Fibroblast of lung (primary cell): ENCODE data around the gene ANO4. TPM values are rescaled to one million over a fixed set of nuclear protein-coding genes. Genes with fewer than 3 reads are reported as not detected.

Source experiments
- DNase-seq, 2 donors: peaks; one replicate each; pipeline versions ENCODE4 v3.0.0 to v3.0.0-alpha.2; 2010; ENCODE audit warnings: low read depth in 2 of 2
- H2AFZ ChIP-seq: 2 replicates; pipeline ENCODE4 v1.5.1; 2012; ENCODE audit warnings: low read length, control low read depth, inconsistent platforms
- H3K27ac ChIP-seq: 2 replicates; pipeline ENCODE4 v1.5.1; 2011; ENCODE audit warnings: low read length, control low read depth; ENCODE audit not compliant: insufficient read depth
- H3K27me3 ChIP-seq: 2 replicates; pipeline ENCODE4 v1.5.1; 2011; ENCODE audit warnings: mild to moderate bottlenecking, low read length; ENCODE audit not compliant: control insufficient read depth, insufficient read depth
- H3K36me3 ChIP-seq: 2 replicates; pipeline ENCODE4 v1.5.1; 2011; ENCODE audit warnings: low read length; ENCODE audit not compliant: control insufficient read depth, insufficient read depth
- H3K4me1 ChIP-seq: 2 replicates; pipeline ENCODE4 v1.5.1; 2011; ENCODE audit warnings: low read length; ENCODE audit not compliant: control insufficient read depth, insufficient read depth; ENCODE audit errors: extremely low read depth
- H3K4me2 ChIP-seq: 2 replicates; pipeline ENCODE4 v1.5.1; 2011; ENCODE audit warnings: low read length, control low read depth; ENCODE audit not compliant: insufficient read depth; ENCODE audit errors: extremely low read depth
- H3K4me3 ChIP-seq, 4 experiments: fragments of 200-600 bp in 1 of 4; sonication (generic) in 1 of 4; replicated peaks in 1 of 4; 2 replicates each; pipeline ENCODE4 v1.5.1; 2011 to 2016; ENCODE audit warnings: low read length in 4 of 4, low read depth in 3 of 4, mild to moderate bottlenecking in 3 of 4, control low read depth in 2 of 4, inconsistent platforms in 1 of 4, mixed read lengths in 1 of 4; ENCODE audit not compliant: insufficient read depth in 1 of 4; ENCODE audit errors: control extremely low read depth in 1 of 4
- H3K79me2 ChIP-seq: 2 replicates; pipeline ENCODE4 v1.5.1; 2012; ENCODE audit warnings: mild to moderate bottlenecking, low read length, inconsistent platforms; ENCODE audit not compliant: control insufficient read depth, insufficient read depth
- H3K9ac ChIP-seq: 2 replicates; pipeline ENCODE4 v1.5.1; 2011; ENCODE audit warnings: mild to moderate bottlenecking, low read length, control low read depth; ENCODE audit not compliant: insufficient read depth
- H3K9me3 ChIP-seq: 2 replicates; pipeline ENCODE4 v1.5.1; 2012; ENCODE audit warnings: low read depth, low read length; ENCODE audit not compliant: control insufficient read depth, insufficient read depth
- H4K20me1 ChIP-seq: 2 replicates; pipeline ENCODE4 v1.5.1; 2011; ENCODE audit warnings: low read length; ENCODE audit not compliant: control insufficient read depth, insufficient read depth; ENCODE audit errors: extremely low read depth
- EZH2 ChIP-seq: IDR thresholded peaks from 2 replicates; pipeline ENCODE4 v1.5.1; 2012; ENCODE audit warnings: low read length, control low read depth, mild to moderate bottlenecking; ENCODE audit errors: missing control alignments
- polyA plus RNA-seq, 2 donors: library from polyadenylated mRNA; depleted of rRNA in 1 of 2; stranded (reverse) in 1 of 2; unstranded in 1 of 2; fragments of >200 nt; gene quantifications; 2 replicates each; pipeline ENCODE4 v1.2.1, GENCODE V29; 2011 to 2012; ENCODE audit warnings: missing spikeins in 1 of 2
- total RNA-seq: library from RNA; depleted of rRNA; stranded (reverse); fragments of >200 nt; gene quantifications from 2 replicates; pipeline ENCODE4 v1.2.1, GENCODE V29; 2014
- TF ChIP-seq, protein P1 (sequence below), 2 donors: IDR thresholded peaks in 1 of 2; conservative IDR thresholded peaks in 1 of 2; 1 replicate in 1 of 2; 2 replicates in 1 of 2; pipeline ENCODE4 v1.5.1; 2011 to 2012; ENCODE audit warnings: low read length in 2 of 2, control low read depth in 1 of 2, inconsistent platforms in 1 of 2, low read depth in 1 of 2, mild to moderate bottlenecking in 1 of 2

ANO4 gene
- total and polyA plus RNA-seq, 2 donors (not counting 1 experiment from before 2014, with no cell fraction given): 11.7 to 42.3 TPM

DNA sequence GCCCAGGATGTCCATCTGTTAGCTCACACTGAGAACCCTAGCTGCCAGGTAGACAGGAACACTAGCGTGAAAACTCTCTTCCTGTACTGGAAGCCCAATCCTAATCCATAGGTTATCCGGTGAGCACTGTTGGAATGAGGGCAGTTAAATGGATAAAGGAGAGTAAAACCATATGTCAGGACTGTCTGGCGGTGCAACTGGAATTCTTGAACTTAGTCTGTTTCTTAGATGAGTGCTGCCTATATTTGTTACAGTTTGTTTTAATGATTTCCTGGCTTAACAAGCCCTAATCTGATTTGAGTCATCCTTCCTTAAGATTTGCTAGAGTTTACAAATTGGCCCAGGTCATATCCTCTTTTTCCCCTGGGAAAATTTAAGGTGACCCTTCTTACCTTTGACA is 104.7 kb downstream of the ANO4 start:
- DNase-seq: no peak
- H2AFZ ChIP-seq: no peak overlapping the region
- no peaks in the 10 kb centered on the region for H3K4me1 ChIP-seq
- H4K20me1 ChIP-seq: no peaks in the 10 kb centered on the region
- H3K9ac ChIP-seq: no peak overlapping the region
- H3K4me2 ChIP-seq: no peak overlapping the region
- no peaks in the 10 kb centered on the region for H3K27me3 ChIP-seq
- H3K27ac ChIP-seq: no peak overlapping the region
- H3K4me3 ChIP-seq: no peak overlapping the region
- no peaks in the 10 kb centered on the region for H3K79me2 ChIP-seq
- no peaks in the 10 kb centered on the region for H3K9me3 ChIP-seq
- TF ChIP-seq, protein P1, sequence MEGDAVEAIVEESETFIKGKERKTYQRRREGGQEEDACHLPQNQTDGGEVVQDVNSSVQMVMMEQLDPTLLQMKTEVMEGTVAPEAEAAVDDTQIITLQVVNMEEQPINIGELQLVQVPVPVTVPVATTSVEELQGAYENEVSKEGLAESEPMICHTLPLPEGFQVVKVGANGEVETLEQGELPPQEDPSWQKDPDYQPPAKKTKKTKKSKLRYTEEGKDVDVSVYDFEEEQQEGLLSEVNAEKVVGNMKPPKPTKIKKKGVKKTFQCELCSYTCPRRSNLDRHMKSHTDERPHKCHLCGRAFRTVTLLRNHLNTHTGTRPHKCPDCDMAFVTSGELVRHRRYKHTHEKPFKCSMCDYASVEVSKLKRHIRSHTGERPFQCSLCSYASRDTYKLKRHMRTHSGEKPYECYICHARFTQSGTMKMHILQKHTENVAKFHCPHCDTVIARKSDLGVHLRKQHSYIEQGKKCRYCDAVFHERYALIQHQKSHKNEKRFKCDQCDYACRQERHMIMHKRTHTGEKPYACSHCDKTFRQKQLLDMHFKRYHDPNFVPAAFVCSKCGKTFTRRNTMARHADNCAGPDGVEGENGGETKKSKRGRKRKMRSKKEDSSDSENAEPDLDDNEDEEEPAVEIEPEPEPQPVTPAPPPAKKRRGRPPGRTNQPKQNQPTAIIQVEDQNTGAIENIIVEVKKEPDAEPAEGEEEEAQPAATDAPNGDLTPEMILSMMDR (conservative IDR thresholded peaks at IDR 0.05 in 1 of 2, IDR thresholded peaks at IDR 0.05 in 1 of 2; ENCODE audit: low read depth in 1 of 2, low read length in 2 of 2): no peak
- TF ChIP-seq EZH2: no peak
- no peaks in the 10 kb centered on the region for H3K36me3 ChIP-seq

DNA sequence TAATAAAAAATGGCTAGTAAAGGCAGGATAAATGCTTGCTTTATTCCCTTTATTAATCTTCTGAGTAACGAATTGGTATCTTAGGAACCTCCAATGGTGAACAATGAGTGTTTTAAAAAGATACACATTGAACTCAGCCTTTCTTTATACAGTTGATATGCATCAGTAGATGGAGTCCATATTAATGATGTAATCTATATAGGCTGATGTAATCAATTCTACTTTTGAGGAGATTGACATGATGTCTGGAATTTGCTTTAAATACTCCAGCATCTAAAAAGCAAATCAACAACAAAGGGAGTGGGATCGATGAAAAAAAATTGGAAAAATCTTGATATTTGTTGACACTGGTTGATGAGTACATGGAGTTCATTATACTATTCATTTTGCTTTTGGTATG is 106.2 kb downstream of the ANO4 start:
- no peak overlapping the region for H2AFZ ChIP-seq
- H3K4me2 ChIP-seq: no peak overlapping the region
- H3K27me3 ChIP-seq: no peaks in the 10 kb centered on the region
- no peak for DNase-seq
- no peaks in the 10 kb centered on the region for H4K20me1 ChIP-seq
- H3K79me2 ChIP-seq: no peaks in the 10 kb centered on the region
- H3K36me3 ChIP-seq: no peaks in the 10 kb centered on the region
- TF ChIP-seq EZH2: no peak
- TF ChIP-seq, protein P1 (conservative IDR thresholded peaks at IDR 0.05 in 1 of 2, IDR thresholded peaks at IDR 0.05 in 1 of 2; ENCODE audit: low read depth in 1 of 2, low read length in 2 of 2): no peak
- no peak overlapping the region for H3K9ac ChIP-seq
- no peaks in the 10 kb centered on the region for H3K4me1 ChIP-seq
- H3K4me3 ChIP-seq: no peak overlapping the region
- H3K27ac ChIP-seq: no peak overlapping the region
- no peaks in the 10 kb centered on the region for H3K9me3 ChIP-seq

DNA sequence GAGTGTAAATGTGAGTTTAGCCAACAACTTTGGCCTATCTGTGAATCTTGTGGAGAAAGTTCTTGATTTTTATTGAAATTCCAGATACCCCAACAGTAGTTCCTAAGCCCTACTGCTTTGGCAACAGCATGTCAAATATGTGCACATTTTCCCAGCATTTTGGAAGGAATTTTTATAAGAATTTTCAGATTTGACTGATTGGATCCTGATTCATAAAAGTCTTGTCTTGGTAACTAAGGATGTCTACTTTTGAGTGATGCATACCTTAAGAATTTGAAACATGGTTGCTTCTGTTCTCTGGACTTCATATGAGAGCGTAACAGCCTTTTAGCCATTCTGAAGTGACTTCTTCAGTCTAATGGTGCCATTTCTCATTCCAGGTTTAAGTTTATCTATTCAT is 106.7 kb downstream of the ANO4 start:
- Histone ChIP-seq H3K4me3 (no peak overlapping the region), H3K27ac (no peak overlapping the region), H4K20me1 (no peaks in the 10 kb centered on the region), H3K79me2 (no peaks in the 10 kb centered on the region), H3K9ac (no peak overlapping the region), H3K4me2 (no peak overlapping the region), H3K4me1 (no peaks in the 10 kb centered on the region), H2AFZ (no peak overlapping the region), H3K36me3 (no peaks in the 10 kb centered on the region), H3K9me3 (no peaks in the 10 kb centered on the region), H3K27me3 (no peaks in the 10 kb centered on the region)
- TF ChIP-seq EZH2: no peak
- TF ChIP-seq, protein P1 (conservative IDR thresholded peaks at IDR 0.05 in 1 of 2, IDR thresholded peaks at IDR 0.05 in 1 of 2; ENCODE audit: low read depth in 1 of 2, low read length in 2 of 2): no peak
- DNase-seq: peak in 1 of 2 donors; percentile 30
